ENCODE results near the gene PGF. TPM values are rescaled to one million over a fixed set of nuclear protein-coding genes. Genes with fewer than 3 reads are reported as not detected.

Gene PGF
- total RNA-seq, 6 experiments from 2014 or later = 0.55 to 4.2 (median 2.1) TPM

DNA sequence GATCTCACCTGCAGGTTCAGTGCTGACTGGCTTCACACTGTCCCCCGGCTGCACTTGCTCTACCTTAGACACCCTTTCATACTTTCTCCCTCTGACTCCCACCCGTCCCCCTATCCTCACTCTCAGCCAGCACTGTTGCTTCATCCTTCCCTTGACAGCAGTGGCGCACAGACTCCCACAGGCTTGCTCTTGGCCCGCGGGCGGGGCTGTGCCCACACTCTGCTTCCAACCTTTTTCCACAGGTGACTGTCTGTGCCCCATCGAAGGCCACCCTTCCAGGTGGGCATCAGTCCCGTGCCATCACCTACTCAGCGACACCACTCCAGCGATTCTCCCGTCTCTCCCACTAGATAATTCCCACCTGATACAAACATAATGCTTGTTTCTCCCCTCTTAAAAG is 31.3 kb downstream of the PGF start:
- Histone ChIP-seq H3K4me1 (peaks cover 0 to 3% (median 0%) of the 10 kb centered on the region in 4 donors), H3K36me3 (no peaks in the 10 kb centered on the region), H3K4me3 (no peak overlapping the region), H3K9me3 (no peaks in the 10 kb centered on the region), H3K27ac (no peak overlapping the region), H3K27me3 (no peaks in the 10 kb centered on the region)
- WGBS (ENCODE audit: insufficient coverage, low coverage, low lambda C conversion rate, missing lambda C conversion rate) = 78% methylated on average over 6 of the region's 11 CpGs
- no peak for TF ChIP-seq POLR2A (IDR thresholded peaks at IDR 0.05)
- TF ChIP-seq, protein P1, sequence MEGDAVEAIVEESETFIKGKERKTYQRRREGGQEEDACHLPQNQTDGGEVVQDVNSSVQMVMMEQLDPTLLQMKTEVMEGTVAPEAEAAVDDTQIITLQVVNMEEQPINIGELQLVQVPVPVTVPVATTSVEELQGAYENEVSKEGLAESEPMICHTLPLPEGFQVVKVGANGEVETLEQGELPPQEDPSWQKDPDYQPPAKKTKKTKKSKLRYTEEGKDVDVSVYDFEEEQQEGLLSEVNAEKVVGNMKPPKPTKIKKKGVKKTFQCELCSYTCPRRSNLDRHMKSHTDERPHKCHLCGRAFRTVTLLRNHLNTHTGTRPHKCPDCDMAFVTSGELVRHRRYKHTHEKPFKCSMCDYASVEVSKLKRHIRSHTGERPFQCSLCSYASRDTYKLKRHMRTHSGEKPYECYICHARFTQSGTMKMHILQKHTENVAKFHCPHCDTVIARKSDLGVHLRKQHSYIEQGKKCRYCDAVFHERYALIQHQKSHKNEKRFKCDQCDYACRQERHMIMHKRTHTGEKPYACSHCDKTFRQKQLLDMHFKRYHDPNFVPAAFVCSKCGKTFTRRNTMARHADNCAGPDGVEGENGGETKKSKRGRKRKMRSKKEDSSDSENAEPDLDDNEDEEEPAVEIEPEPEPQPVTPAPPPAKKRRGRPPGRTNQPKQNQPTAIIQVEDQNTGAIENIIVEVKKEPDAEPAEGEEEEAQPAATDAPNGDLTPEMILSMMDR (IDR thresholded peaks at IDR 0.05) = no peak
- intact Hi-C loops (cut with DNase I) = no loop called here
- DNase-seq (peak in 1 of 3 donors; percentile 45), ATAC-seq (no peak)

DNA sequence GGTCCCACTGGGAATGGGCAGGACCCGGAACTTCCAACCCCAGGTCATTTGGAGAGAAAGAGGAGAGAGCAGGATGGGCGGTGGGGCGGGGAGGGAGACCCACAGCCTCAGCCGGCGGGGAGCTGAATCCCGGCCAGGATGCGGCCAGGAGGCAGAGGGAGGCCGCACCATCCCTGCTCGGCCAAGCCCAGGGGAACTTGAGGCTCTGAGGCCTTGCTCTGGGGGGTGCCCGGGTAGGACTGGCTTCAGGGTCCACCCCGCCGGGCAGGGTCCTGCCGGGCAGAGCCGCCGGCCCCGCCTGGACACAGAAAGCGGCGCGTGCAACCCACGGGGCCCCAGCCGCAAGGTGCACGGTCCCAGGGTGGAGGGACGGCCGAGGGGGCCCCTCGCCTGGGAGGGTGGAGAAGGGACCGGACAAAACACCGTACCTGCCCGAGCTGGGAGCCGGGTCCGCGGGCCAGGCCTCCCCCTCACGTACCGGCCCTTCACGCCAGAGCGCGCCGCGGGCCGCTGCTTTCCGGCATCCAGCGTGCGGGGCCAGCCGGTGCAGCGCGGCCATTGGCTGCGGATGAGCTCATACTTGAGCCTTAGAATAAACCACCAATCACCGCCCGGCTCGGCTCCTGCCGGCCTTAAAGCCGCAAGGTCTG is 32.5 kb downstream of the PGF start, which contains the start of gene RPS6KL1:
TSS of gene RPS6KL1 (minus strand) at position 509 of the 650 bp plus-strand sequence. CDS start 1,719 bp downstream, outside the sequence.
- DNase-seq (peak; percentile 83 to 87 (median 85)), ATAC-seq (peak; percentile 96 to 99 (median 98))
- no peak within 1 kb of the TSS for H3K27ac ChIP-seq
- intact Hi-C loops (cut with DNase I) = no loop called here
- H3K36me3 ChIP-seq = no peaks in the 10 kb centered on the region
- 20% methylated on average over 3 of the region's 51 CpGs for WGBS (ENCODE audit: insufficient coverage, low coverage, low lambda C conversion rate, missing lambda C conversion rate)
- peaks cover 0 to 3% (median 0%) of the 10 kb centered on the region in 4 donors for H3K4me1 ChIP-seq
- TF ChIP-seq POLR2A (IDR thresholded peaks at IDR 0.05) = peak; percentile 26
- TF ChIP-seq, protein P1 (IDR thresholded peaks at IDR 0.05) = no peak
- H3K4me3 ChIP-seq = peak within 1 kb of the TSS; percentile 70 to 90 (median 72)
- no peaks in the 10 kb centered on the region for H3K27me3 ChIP-seq
- no peaks in the 10 kb centered on the region for H3K9me3 ChIP-seq

DNA sequence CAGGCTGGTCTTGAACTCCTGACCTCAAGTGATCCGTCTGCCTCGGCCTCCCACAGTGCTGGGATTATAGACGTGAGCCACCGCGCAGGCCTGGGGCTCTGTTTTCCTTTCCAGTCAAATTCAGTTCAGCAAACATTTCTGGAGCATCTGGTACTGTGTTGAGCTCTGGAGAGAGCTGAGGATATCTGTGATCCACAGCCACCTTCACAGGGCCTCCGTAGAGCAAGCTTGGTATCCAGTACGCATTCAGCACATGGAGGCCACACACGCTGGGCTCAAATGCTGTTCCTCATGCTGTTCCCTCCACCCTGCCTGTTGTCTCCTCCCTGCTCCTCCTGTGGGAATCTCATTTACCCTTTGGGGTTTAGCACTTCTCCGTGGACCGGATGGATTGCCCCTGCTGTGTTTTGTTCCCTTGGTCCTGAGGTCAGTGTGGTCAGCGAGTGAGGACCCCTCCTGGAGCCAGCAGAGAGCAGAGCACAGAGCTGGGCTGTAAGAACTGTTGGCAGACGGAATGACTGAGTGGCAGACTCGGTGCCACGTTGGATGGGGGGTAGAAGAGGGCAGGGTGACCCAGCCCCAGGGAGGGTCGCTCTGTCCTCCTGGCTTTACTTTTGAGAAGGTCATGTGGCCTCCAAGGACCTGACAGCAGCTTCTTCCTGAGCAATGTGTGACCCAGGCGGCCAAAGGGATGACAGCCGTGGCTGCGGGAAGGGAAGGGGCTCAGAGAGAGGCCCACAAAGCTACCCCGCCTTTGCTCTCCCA is 33.2 kb downstream of the PGF start:
- TF ChIP-seq POLR2A (IDR thresholded peaks at IDR 0.05) = no peak
- TF ChIP-seq, protein P1 (IDR thresholded peaks at IDR 0.05) = no peak
- Histone ChIP-seq H3K36me3 (no peaks in the 10 kb centered on the region), H3K9me3 (no peaks in the 10 kb centered on the region), H3K4me1 (peaks cover 0 to 3% (median 0%) of the 10 kb centered on the region in 4 donors), H3K27ac (no peak overlapping the region), H3K4me3 (peak overlapping the region; percentile 70 to 90 (median 72)), H3K27me3 (no peaks in the 10 kb centered on the region)
- intact Hi-C loops (cut with DNase I) = no loop called here
- 78% methylated on average over 8 of the region's 19 CpGs for WGBS (ENCODE audit: insufficient coverage, low coverage, low lambda C conversion rate, missing lambda C conversion rate)
- DNase-seq (no peak), ATAC-seq (no peak)

DNA sequence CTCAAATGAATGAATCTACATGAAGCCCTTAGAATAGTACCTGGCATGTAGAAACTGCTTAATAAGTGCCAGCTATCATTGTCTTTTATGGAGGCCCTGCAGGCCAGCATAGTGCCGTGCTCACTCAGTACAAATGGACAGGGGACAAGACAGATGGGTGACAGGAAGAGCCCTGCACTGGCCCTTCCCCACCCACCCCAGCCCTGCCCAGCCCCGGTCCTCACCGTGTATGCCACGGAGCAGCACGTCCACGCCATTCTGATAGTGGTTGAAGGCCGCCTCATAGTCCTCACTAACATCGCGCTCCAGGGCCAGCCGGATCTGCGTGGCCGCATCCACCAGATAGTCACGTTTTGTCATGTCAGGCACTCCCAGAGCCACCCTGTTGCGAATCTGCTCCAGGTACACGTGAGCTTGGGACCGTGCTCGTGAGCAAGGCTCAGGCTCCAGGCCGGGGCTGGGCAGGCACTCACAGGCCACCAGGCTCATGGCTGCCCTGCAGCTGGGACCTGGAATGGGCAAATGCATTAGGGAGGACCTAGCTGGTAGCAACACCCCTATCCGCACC is 34.3 kb downstream of the PGF start:
- 90% methylated on average over 7 of the region's 19 CpGs for WGBS (ENCODE audit: insufficient coverage, low coverage, low lambda C conversion rate, missing lambda C conversion rate)
- DNase-seq = no peak

More for the DNA sequence above, 34.3 kb downstream of the PGF start:
- Histone ChIP-seq H3K27ac (no peak overlapping the region), H3K4me1 (peaks cover 0 to 3% (median 0%) of the 10 kb centered on the region in 4 donors), H3K27me3 (no peaks in the 10 kb centered on the region), H3K9me3 (no peaks in the 10 kb centered on the region), H3K36me3 (no peaks in the 10 kb centered on the region), H3K4me3 (no peak overlapping the region)
- ATAC-seq = no peak
- no peak for TF ChIP-seq POLR2A (IDR thresholded peaks at IDR 0.05)
- TF ChIP-seq, protein P1 (IDR thresholded peaks at IDR 0.05) = no peak
- intact Hi-C loops (cut with DNase I) = no loop called here
